GM12878 (cell line): ENCODE results near the gene TTC31.

Source experiments
- CREM ChIP-seq: IDR thresholded peaks from 2 replicates; pipeline ENCODE4 v1.6.1; 2014; ENCODE audit warnings: antibody characterized with exemption, low read depth
- TAF1 ChIP-seq: IDR thresholded peaks from 2 replicates; pipeline ENCODE4 v1.6.1; 2011; ENCODE audit warnings: mild to moderate bottlenecking, low read depth, low read length, borderline replicate concordance
- TF ChIP-seq, protein P1 (sequence below), 3 experiments: IDR thresholded peaks in 2 of 3; conservative IDR thresholded peaks in 1 of 3; 2 replicates each; pipeline ENCODE4 v1.5.1; 2011; ENCODE audit warnings: low read depth in 3 of 3, low read length in 3 of 3, mild to moderate bottlenecking in 3 of 3, control low read depth in 2 of 3, moderate library complexity in 2 of 3, inconsistent platforms in 1 of 3, mixed read lengths in 1 of 3; ENCODE audit not compliant: control insufficient read depth in 2 of 3, insufficient read depth in 1 of 3; ENCODE audit errors: extremely low read depth in 1 of 3

DNA sequence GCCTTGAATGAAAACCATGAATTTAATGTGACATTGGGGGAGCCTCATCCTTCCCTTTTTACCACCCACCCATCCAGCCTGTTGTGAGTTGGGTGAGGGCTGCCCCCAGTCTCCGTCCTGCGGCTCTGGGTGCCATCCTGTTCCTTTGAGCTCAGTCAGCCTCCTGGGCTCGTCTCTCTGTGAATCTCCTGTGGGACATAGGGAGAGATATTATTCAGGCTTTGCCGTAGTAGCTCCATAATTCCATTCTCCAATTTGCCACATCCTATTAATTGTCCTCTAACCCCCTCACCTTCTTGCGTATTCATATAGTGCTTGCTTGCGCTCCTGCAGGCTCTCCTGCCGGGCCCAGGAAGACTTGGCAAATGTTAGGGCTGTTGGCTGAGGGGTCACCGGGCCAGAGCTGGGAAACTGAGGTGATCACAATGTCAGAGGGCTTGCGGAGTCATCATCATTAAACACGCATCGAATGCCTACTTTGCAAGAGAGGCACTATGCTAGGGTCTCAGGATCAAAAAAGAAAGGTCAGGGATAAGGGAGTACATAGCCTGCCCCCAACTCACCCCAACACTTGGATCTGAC is 43.9 kb downstream of the TTC31 start:
- no peak for TF ChIP-seq TAF1
- TF ChIP-seq, protein P1, sequence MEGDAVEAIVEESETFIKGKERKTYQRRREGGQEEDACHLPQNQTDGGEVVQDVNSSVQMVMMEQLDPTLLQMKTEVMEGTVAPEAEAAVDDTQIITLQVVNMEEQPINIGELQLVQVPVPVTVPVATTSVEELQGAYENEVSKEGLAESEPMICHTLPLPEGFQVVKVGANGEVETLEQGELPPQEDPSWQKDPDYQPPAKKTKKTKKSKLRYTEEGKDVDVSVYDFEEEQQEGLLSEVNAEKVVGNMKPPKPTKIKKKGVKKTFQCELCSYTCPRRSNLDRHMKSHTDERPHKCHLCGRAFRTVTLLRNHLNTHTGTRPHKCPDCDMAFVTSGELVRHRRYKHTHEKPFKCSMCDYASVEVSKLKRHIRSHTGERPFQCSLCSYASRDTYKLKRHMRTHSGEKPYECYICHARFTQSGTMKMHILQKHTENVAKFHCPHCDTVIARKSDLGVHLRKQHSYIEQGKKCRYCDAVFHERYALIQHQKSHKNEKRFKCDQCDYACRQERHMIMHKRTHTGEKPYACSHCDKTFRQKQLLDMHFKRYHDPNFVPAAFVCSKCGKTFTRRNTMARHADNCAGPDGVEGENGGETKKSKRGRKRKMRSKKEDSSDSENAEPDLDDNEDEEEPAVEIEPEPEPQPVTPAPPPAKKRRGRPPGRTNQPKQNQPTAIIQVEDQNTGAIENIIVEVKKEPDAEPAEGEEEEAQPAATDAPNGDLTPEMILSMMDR (IDR thresholded peaks at IDR 0.05 in 2 of 3, conservative IDR thresholded peaks at IDR 0.05 in 1 of 3; ENCODE audit: control insufficient read depth in 2 of 3, extremely low read depth in 1 of 3, insufficient read depth in 1 of 3, low read depth in 3 of 3, low read length in 3 of 3), result no peak
- no peak for TF ChIP-seq CREM
